SK-N-SH treated with all-trans-retinoic acid at 6 μM for 48 hours (cell line): Measurements from ENCODE around the gene MAP3K1.

ENCODE experiments used
- CSDC2 ChIP-seq: fragments of 250-450 bp; sonication (Bioruptor Pico); IDR thresholded peaks from 2 replicates; pipeline ENCODE4 v1.5.0; 2020; ENCODE audit warnings: mild to moderate bottlenecking, moderate library complexity
- GLIS3 ChIP-seq: fragments of 250-450 bp; sonication (Bioruptor Pico); IDR thresholded peaks from 2 replicates; pipeline ENCODE4 v1.5.0; 2020; ENCODE audit warnings: mild to moderate bottlenecking, moderate library complexity
- ISL1 ChIP-seq: fragments of 250-450 bp; sonication (Bioruptor Pico); IDR thresholded peaks from 2 replicates; pipeline ENCODE4 v2.1.2; 2022; ENCODE audit warnings: mild to moderate bottlenecking, moderate library complexity
- OSR1 ChIP-seq: fragments of 250-450 bp; sonication (Bioruptor Pico); IDR thresholded peaks from 2 replicates; pipeline ENCODE4 v1.8.0; 2022; ENCODE audit warnings: moderate library complexity, mild to moderate bottlenecking, inconsistent platforms
- PATZ1 ChIP-seq: fragments of 250-450 bp; sonication (Bioruptor Pico); IDR thresholded peaks from 2 replicates; pipeline ENCODE4 v1.8.0; 2020; ENCODE audit warnings: mild to moderate bottlenecking, moderate library complexity, borderline replicate concordance
- POU6F1 ChIP-seq: fragments of 250-450 bp; sonication (Bioruptor Pico); IDR thresholded peaks from 2 replicates; pipeline ENCODE4 v1.8.0; 2021; ENCODE audit warnings: low read depth, mild to moderate bottlenecking, moderate library complexity, borderline replicate concordance
- PPARA ChIP-seq: fragments of 250-450 bp; sonication (Bioruptor Pico); IDR thresholded peaks from 2 replicates; pipeline ENCODE4 v1.5.0; 2020; ENCODE audit warnings: mild to moderate bottlenecking, borderline replicate concordance
- RARB ChIP-seq: fragments of 250-450 bp; sonication (Bioruptor Pico); IDR thresholded peaks from 2 replicates; pipeline ENCODE4 v1.8.0; 2021; ENCODE audit warnings: mild to moderate bottlenecking, moderate library complexity
- SNAI2 ChIP-seq: fragments of 250-450 bp; sonication (Bioruptor Pico); IDR thresholded peaks from 2 replicates; pipeline ENCODE4 v1.5.0; 2020; ENCODE audit warnings: mild to moderate bottlenecking, moderate library complexity
- TOX ChIP-seq: fragments of 250-450 bp; sonication (Bioruptor Pico); IDR thresholded peaks from 2 replicates; pipeline ENCODE4 v1.8.0; 2021; ENCODE audit warnings: mild to moderate bottlenecking, moderate library complexity, borderline replicate concordance
- ZFP30 ChIP-seq: fragments of 450-650 bp; formaldehyde crosslinking; IDR thresholded peaks from 2 replicates; pipeline ENCODE4 v1.5.0; 2022; ENCODE audit warnings: mild to moderate bottlenecking, moderate library complexity
- ZNF70 ChIP-seq: fragments of 450-650 bp; formaldehyde crosslinking; IDR thresholded peaks from 2 replicates; pipeline ENCODE4 v1.5.0; 2020; ENCODE audit warnings: mild to moderate bottlenecking, moderate library complexity
- TF ChIP-seq, protein P1 (sequence below): fragments of 250-450 bp; sonication (Bioruptor Pico); IDR thresholded peaks from 2 replicates; pipeline ENCODE4 v1.5.1; 2020; ENCODE audit warnings: low read depth, mild to moderate bottlenecking, moderate library complexity
- TF ChIP-seq, protein P2 (sequence below): fragments of 250-450 bp; sonication (Bioruptor Pico); IDR thresholded peaks from 2 replicates; pipeline ENCODE4 v1.5.1; 2021; ENCODE audit warnings: mild to moderate bottlenecking, moderate library complexity

GRCh38 chr5:56802205-56802604, 13.1 kb upstream of the MAP3K1 start:
- TF ChIP-seq, protein P1, sequence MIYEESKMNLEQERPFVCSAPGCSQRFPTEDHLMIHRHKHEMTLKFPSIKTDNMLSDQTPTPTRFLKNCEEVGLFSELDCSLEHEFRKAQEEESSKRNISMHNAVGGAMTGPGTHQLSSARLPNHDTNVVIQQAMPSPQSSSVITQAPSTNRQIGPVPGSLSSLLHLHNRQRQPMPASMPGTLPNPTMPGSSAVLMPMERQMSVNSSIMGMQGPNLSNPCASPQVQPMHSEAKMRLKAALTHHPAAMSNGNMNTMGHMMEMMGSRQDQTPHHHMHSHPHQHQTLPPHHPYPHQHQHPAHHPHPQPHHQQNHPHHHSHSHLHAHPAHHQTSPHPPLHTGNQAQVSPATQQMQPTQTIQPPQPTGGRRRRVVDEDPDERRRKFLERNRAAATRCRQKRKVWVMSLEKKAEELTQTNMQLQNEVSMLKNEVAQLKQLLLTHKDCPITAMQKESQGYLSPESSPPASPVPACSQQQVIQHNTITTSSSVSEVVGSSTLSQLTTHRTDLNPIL (CRISPR knock-in tag): no peak
- TF ChIP-seq PATZ1 (CRISPR knock-in tag): no peak
- TF ChIP-seq ZFP30 (CRISPR knock-in tag): no peak
- no peak for TF ChIP-seq TOX (CRISPR knock-in tag)
- no peak for TF ChIP-seq SNAI2
- TF ChIP-seq GLIS3 (CRISPR knock-in tag): no peak
- TF ChIP-seq PPARA (CRISPR knock-in tag): no peak
- no peak for TF ChIP-seq POU6F1 (CRISPR knock-in tag)
- TF ChIP-seq ISL1 (CRISPR knock-in tag): no peak
- TF ChIP-seq, protein P2, sequence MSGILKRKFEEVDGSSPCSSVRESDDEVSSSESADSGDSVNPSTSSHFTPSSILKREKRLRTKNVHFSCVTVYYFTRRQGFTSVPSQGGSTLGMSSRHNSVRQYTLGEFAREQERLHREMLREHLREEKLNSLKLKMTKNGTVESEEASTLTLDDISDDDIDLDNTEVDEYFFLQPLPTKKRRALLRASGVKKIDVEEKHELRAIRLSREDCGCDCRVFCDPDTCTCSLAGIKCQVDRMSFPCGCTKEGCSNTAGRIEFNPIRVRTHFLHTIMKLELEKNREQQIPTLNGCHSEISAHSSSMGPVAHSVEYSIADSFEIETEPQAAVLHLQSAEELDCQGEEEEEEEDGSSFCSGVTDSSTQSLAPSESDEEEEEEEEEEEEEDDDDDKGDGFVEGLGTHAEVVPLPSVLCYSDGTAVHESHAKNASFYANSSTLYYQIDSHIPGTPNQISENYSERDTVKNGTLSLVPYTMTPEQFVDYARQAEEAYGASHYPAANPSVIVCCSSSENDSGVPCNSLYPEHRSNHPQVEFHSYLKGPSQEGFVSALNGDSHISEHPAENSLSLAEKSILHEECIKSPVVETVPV (CRISPR knock-in tag): no peak
- no peak for TF ChIP-seq RARB
- TF ChIP-seq OSR1 (CRISPR knock-in tag): no peak
- TF ChIP-seq ZNF70 (CRISPR knock-in tag): no peak
- no peak for TF ChIP-seq CSDC2 (CRISPR knock-in tag)
